Measurements from ENCODE around the gene TMED1.
"Not testable (repeated sequence)": the region's sequence is repeated elsewhere in the genome, so short reads cannot be mapped to it uniquely, and the experiment has no call there.

The TMED1 gene

DNA sequence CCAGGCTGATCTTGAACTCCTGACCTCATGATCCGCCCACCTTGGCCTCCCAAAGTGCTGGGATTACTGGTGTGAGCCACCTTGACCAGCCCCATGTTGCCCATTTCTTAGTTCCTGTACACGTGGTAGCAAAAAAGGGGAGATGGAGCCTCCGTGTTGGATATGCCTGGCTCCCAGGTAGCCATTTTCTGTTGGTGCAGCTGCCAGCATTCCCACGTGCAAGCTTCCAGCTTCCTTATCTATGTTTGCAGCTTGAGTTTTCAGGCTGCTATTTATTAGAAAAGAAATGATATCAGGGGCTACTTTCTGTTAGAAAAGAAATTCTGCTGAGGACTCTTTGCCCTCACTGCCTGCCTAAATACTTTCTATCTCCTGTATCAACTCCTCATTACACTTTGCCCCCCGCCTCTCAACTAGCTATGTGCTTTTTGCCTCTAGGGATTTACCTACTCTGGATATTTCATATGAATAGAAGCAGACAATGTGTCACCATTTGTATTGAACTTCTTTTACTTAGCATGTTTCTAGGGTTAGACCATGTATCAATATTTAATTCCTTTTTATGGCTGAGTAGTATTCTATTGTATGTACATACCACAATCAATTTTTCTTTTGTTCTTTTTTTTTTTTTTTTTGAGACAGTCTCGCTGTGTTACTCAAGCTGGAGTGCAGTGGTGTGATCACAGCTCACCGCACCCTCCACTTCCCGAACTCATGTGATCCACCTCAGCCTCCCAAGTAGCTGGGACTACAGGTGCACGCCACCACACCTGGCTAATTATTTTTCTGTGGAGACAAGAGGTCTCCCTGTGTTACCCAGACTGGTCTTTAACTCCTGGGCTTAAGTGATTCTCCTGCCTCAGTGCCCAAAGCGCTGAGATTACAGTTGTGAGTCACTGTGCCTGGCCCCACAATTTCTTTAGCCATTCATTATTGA is 3.4 kb upstream of the TMED1 start:
- Histone ChIP-seq H3K27me3 (ENCODE audit: control insufficient read depth, low read length) (no peaks in the 10 kb centered on the region), H3K4me3 (ENCODE audit: low read length) (no peak overlapping the region), H3K36me3 (ENCODE audit: control insufficient read depth, low read length) (peaks cover 7% of the 10 kb centered on the region), H3F3A (ENCODE audit: control insufficient read depth, insufficient read depth) (0 out of 2 replicates have a peak, but pooled peaks cover 4% of the 10 kb centered on the region), H4K20me1 (ENCODE audit: control insufficient read depth, insufficient read depth, low read depth, low read length) (peaks cover 5% of the 10 kb centered on the region; the same call in 1 of the 2 replicates), H3K4me2 (ENCODE audit: low read length) (no peak overlapping the region; the same call in 1 of the 2 replicates), H3K9me2 (replicated peaks; ENCODE audit: control insufficient read depth, low read length) (no peaks in the 10 kb centered on the region), H3K79me2 (ENCODE audit: control insufficient read depth, low read length) (no peaks in the 10 kb centered on the region), H3K9me3 (ENCODE audit: control insufficient read depth, insufficient read depth, low read length) (peaks cover 7% of the 10 kb centered on the region), H3K27ac (ENCODE audit: low read depth, low read length) (no peak overlapping the region), H3K4me1 (ENCODE audit: control insufficient read depth, low read length) (peaks cover 30% of the 10 kb centered on the region)
- TF ChIP-seq EZH2phosphoT487 (IDR thresholded peaks at IDR 0.05; ENCODE audit: borderline replicate concordance, low read length), result no peak
- TF ChIP-seq, protein P1, sequence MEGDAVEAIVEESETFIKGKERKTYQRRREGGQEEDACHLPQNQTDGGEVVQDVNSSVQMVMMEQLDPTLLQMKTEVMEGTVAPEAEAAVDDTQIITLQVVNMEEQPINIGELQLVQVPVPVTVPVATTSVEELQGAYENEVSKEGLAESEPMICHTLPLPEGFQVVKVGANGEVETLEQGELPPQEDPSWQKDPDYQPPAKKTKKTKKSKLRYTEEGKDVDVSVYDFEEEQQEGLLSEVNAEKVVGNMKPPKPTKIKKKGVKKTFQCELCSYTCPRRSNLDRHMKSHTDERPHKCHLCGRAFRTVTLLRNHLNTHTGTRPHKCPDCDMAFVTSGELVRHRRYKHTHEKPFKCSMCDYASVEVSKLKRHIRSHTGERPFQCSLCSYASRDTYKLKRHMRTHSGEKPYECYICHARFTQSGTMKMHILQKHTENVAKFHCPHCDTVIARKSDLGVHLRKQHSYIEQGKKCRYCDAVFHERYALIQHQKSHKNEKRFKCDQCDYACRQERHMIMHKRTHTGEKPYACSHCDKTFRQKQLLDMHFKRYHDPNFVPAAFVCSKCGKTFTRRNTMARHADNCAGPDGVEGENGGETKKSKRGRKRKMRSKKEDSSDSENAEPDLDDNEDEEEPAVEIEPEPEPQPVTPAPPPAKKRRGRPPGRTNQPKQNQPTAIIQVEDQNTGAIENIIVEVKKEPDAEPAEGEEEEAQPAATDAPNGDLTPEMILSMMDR (IDR thresholded peaks at IDR 0.05; ENCODE audit: low read depth, low read length, poor library complexity, severe bottlenecking), result no peak

DNA sequence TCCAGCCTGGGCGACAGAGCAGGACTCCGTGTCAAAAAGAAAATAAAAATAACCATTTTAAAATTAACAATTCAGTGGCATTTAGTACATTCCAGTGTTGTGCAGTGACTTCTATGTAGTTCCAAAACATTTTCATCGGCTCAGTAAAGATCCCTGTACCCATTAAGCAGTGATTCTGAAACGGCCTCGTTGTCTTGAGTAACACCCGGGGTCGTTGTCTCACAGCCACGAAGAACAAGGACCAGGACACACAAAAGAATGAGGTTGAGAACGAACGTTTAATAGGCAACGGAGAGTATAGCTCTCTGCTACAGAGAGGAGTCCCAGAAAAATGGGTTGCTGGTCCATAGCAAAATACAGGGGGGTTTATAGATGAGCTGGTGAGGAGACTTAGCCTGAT is 2.4 kb upstream of the TMED1 start:
- Histone ChIP-seq H3K27me3 (ENCODE audit: control insufficient read depth, low read length) (no peaks in the 10 kb centered on the region), H3K4me1 (ENCODE audit: control insufficient read depth, low read length) (peaks cover 30% of the 10 kb centered on the region), H3K4me3 (ENCODE audit: low read length) (peak overlapping the region; percentile 17; the same call in 1 of the 2 replicates), H3K9me3 (ENCODE audit: control insufficient read depth, insufficient read depth, low read length) (peaks cover 7% of the 10 kb centered on the region), H3K9me2 (replicated peaks; ENCODE audit: control insufficient read depth, low read length) (no peaks in the 10 kb centered on the region), H3F3A (ENCODE audit: control insufficient read depth, insufficient read depth) (peaks cover 8% of the 10 kb centered on the region), H4K20me1 (ENCODE audit: control insufficient read depth, insufficient read depth, low read depth, low read length) (peaks cover 5% of the 10 kb centered on the region; the same call in 1 of the 2 replicates), H3K79me2 (ENCODE audit: control insufficient read depth, low read length) (no peaks in the 10 kb centered on the region), H3K27ac (ENCODE audit: low read depth, low read length) (no peak overlapping the region), H3K4me2 (ENCODE audit: low read length) (peak overlapping the region; percentile 57), H3K36me3 (ENCODE audit: control insufficient read depth, low read length) (peaks cover 12% of the 10 kb centered on the region)
- TF ChIP-seq, protein P1 (IDR thresholded peaks at IDR 0.05; ENCODE audit: low read depth, low read length, poor library complexity, severe bottlenecking), result no peak

DNA sequence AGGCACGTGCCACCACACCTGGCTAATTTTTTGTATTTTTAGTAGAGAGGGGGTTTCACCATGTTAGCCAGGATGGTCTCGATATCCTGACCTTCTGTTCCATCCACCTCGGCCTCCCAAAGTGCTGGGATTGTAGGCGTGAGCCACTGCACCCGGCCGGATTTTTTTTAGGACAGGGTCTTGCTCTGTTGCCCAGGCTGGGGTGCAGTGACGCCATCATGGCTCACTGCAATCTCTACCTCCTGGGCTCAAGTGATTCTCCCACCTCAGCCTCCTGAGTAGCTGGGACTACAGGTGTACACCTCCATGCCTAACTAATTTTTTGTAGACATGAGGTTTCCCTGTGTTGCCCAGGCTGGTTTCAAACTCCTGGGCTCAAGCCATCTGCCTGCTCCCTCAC is 1.6 kb upstream of the TMED1 start:
- not testable (repeated sequence) for H3K27me3 ChIP-seq (ENCODE audit: control insufficient read depth, low read length); H3K27ac ChIP-seq (ENCODE audit: low read depth, low read length); H3F3A ChIP-seq (ENCODE audit: control insufficient read depth, insufficient read depth); H3K9me3 ChIP-seq (ENCODE audit: control insufficient read depth, insufficient read depth, low read length); H4K20me1 ChIP-seq (ENCODE audit: control insufficient read depth, insufficient read depth, low read depth, low read length); H3K4me2 ChIP-seq (ENCODE audit: low read length); H3K79me2 ChIP-seq (ENCODE audit: control insufficient read depth, low read length); H3K4me3 ChIP-seq (ENCODE audit: low read length); H3K9me2 ChIP-seq (replicated peaks; ENCODE audit: control insufficient read depth, low read length)
- Histone ChIP-seq H3K36me3 (ENCODE audit: control insufficient read depth, low read length) (peaks cover 17% of the 10 kb centered on the region), H3K4me1 (ENCODE audit: control insufficient read depth, low read length) (peaks cover 30% of the 10 kb centered on the region)
